Peyer's patch (tissue), 4 donors: ENCODE results near the gene ITGA8. TPM values are rescaled to one million over a fixed set of nuclear protein-coding genes. Genes with fewer than 3 reads are reported as not detected.
A peak's percentile ranks its signal among the peaks of the same experiment; 100 is the strongest.

ENCODE experiments used
- DNase-seq, 3 donors: peaks; one replicate each; pipeline ENCODE4 v3.0.0-alpha.2; 2017 to 2019
- H3K27ac ChIP-seq, 4 donors: fragments of 200-600 bp; sonication (generic); one replicate each; pipeline ENCODE4 v1.5.1; 2016 to 2019
- H3K27me3 ChIP-seq, 2 donors: fragments of 200-600 bp; sonication (generic); one replicate each; pipeline ENCODE4 v1.5.1; 2019
- H3K36me3 ChIP-seq, 3 donors: fragments of 200-600 bp; sonication (generic); one replicate each; pipeline ENCODE4 v1.5.1; 2016 to 2019
- H3K4me1 ChIP-seq, 4 donors: fragments of 200-600 bp; sonication (generic); one replicate each; pipeline ENCODE4 v1.5.1; 2016 to 2019
- H3K4me3 ChIP-seq, 4 donors: fragments of 200-600 bp; sonication (generic); 1 replicate in 3 of 4; 2 replicates in 1 of 4; pipeline ENCODE4 v1.5.1; 2016 to 2019; ENCODE audit warnings: mild to moderate bottlenecking in 1 of 4
- H3K9me3 ChIP-seq, 4 donors: fragments of 200-600 bp; sonication (generic); one replicate each; pipeline ENCODE4 v1.5.1; 2016 to 2019; ENCODE audit warnings: mild to moderate bottlenecking in 1 of 4
- POLR2A ChIP-seq, 2 donors: fragments of 450-650 bp; IDR thresholded peaks; one replicate each; pipeline ENCODE4 v1.5.1; 2017; ENCODE audit warnings: antibody characterized with exemption in 2 of 2, mild to moderate bottlenecking in 2 of 2, moderate library complexity in 2 of 2
- total RNA-seq, 4 donors: library from RNA; depleted of rRNA; stranded (reverse); fragments of >200 nt; gene quantifications; one replicate each; pipeline ENCODE4 v1.1.0, GENCODE V29; 2016
- TF ChIP-seq, protein P1 (sequence below), 6 experiments: fragments of 450-650 bp in 4 of 6; fragments of 200-600 bp in 2 of 6; sonication (generic) in 1 of 6; IDR thresholded peaks; one replicate each; pipeline ENCODE4 v1.5.1; 2017 to 2019; ENCODE audit warnings: antibody characterized with exemption in 6 of 6, mild to moderate bottlenecking in 3 of 6, moderate library complexity in 1 of 6

ITGA8 gene
- total RNA-seq, 4 donors from 2014 or later, result 2.4 to 13.2 (median 3.9) TPM

DNA sequence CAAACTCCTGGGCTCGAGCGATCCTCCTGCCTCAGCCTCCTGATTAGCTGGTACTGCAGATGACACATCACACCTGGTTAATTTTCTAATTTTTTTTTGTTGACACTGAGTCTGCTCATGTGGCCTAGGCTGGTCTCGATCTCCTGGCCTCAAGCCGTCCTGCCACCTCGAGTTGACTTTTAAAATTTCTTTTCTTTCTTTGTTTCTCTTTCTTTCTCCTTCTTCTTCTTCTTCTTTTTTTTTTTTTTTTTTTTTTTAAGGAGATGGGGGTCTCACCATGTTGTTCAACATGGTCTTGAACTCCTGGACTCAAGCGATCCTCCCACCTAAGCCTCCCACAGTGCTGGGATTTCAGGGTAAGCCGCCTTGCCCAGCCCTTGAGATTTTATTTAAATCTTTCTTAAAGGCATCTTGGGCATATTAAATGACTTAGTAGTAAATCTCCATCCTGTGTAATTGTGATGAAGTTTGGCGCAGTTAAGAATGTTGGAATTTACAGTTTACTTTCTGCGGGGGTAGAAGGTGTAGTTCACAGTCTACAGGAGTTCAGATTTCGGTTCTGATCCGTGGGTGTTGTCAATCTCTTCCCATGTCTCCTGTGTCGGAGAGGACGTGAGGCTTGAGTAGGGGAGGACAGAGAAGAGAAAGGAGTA lies 1.0 kb upstream of the ITGA8 start:
- H3K27me3 ChIP-seq, result peaks cover 0 to 4% of the 10 kb centered on the region in 2 donors
- no peak for DNase-seq
- no peaks in the 10 kb centered on the region for H3K9me3 ChIP-seq
- H3K4me1 ChIP-seq, result no peaks in the 10 kb centered on the region
- TF ChIP-seq, protein P1, sequence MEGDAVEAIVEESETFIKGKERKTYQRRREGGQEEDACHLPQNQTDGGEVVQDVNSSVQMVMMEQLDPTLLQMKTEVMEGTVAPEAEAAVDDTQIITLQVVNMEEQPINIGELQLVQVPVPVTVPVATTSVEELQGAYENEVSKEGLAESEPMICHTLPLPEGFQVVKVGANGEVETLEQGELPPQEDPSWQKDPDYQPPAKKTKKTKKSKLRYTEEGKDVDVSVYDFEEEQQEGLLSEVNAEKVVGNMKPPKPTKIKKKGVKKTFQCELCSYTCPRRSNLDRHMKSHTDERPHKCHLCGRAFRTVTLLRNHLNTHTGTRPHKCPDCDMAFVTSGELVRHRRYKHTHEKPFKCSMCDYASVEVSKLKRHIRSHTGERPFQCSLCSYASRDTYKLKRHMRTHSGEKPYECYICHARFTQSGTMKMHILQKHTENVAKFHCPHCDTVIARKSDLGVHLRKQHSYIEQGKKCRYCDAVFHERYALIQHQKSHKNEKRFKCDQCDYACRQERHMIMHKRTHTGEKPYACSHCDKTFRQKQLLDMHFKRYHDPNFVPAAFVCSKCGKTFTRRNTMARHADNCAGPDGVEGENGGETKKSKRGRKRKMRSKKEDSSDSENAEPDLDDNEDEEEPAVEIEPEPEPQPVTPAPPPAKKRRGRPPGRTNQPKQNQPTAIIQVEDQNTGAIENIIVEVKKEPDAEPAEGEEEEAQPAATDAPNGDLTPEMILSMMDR (IDR thresholded peaks at IDR 0.05), result no peak
- TF ChIP-seq POLR2A (IDR thresholded peaks at IDR 0.05), result no peak
- H3K27ac ChIP-seq, result no peak overlapping the region
- H3K36me3 ChIP-seq, result no peaks in the 10 kb centered on the region
- no peak overlapping the region for H3K4me3 ChIP-seq

DNA sequence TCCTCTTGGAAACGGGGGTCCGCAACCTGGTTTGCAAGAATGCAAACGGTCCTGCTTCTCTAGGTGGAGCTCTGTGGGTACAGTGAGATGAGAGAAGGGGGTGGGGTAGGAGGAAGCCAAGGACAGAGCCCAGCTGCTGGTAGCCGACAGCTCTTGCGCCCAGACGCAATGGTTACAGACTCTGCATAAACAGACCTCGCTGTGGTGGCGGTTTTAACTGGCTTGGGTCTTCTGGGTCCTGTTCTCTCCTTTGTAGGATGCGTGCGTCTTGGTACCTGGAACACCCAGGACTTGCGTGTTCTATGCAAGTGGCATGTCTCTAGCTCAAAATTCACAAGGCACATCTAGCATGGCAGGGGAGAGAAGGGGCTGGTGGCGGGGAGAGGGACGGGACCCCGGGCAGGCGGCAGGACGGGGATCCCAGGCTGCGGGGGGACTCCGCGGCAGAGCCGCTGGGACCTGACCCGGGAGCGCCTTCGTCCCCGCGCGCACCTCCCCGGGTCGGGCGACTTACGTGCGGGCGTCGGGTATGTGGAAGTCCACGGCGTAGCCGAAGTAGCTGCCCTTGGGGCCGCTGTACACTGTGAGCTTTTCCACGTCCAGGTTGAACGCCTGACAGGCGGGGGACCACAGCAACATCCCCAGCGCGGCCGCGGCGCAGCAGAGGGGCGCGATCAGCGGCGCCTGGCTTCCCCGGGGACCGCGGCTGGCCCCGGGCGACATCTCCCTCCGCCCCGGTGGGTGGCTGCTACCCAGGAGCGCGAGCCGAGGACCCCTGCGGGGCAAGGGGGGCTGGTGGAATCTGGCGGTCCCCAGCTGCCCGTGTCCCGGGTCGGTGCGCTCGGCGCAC lies 448 bp downstream of the ITGA8 start:
- Histone ChIP-seq H3K9me3 (no peaks in the 10 kb centered on the region), H3K4me1 (no peaks in the 10 kb centered on the region), H3K27me3 (peaks cover 0 to 4% of the 10 kb centered on the region in 2 donors), H3K27ac (peak overlapping the region; percentile 52 to 65 (median 58)), H3K36me3 (no peaks in the 10 kb centered on the region), H3K4me3 (peak overlapping the region; percentile 30 to 57 (median 45))
- no peak for TF ChIP-seq POLR2A (IDR thresholded peaks at IDR 0.05)
- TF ChIP-seq, protein P1 (IDR thresholded peaks at IDR 0.05), result no peak
- DNase-seq, result no peak

DNA sequence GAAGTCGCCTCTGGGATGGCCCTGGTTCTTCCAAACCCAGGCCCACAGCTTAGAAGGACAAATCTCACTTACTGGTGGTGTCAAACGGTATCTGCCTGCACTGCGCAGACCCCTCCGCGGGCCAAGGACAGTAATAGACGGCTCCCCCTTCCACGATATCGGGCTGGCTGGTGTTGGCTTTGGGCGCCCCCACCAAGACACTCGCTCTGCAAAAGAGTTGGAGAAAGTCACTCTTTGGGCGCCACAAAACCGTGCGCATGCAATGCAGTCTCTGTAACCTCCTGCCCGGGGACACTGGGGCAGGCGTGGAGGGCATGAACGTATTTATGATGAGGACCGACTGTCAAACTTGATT lies 1.1 kb downstream of the ITGA8 start:
- Histone ChIP-seq H3K9me3 (no peaks in the 10 kb centered on the region), H3K4me3 (peak overlapping the region; percentile 30 to 57 (median 45)), H3K27ac (peak overlapping the region in 2 of 4 donors; percentile 38 to 65), H3K27me3 (peaks cover 0 to 4% of the 10 kb centered on the region in 2 donors), H3K4me1 (no peaks in the 10 kb centered on the region), H3K36me3 (no peaks in the 10 kb centered on the region)
- TF ChIP-seq POLR2A (IDR thresholded peaks at IDR 0.05), result no peak
- TF ChIP-seq, protein P1 (IDR thresholded peaks at IDR 0.05), result no peak
- DNase-seq, result no peak

DNA sequence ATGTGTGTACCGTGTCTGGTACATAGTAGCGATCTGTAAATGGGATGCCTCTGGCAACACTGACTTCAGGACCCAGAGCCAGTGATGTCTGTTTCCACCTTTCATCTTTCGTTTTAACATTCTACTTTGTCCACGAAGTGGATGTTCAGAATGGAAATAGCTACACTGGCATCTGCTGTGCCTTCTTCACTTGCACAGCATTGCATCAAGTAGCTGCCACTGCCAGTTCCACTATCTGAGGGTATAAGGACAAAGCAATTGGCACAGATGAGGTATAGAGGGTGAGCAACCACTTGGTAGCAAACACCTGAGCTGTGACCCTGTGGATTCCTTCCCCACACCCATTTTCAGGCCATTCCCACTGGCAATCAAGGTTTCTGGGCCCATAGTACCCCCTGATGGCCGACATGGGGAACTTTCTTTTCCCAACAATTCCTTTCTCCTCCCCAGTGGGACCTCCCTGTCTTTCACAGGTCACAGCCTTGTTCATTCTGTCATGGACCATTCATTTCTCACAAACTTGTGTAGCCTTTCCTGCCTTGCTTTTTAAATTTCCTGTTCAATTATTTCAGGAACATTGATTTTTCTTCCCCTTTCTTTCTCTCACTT lies 4.0 kb downstream of the ITGA8 start:
- H3K27me3 ChIP-seq, result peaks cover 0 to 4% of the 10 kb centered on the region in 2 donors
- no peaks in the 10 kb centered on the region for H3K36me3 ChIP-seq
- H3K4me1 ChIP-seq, result no peaks in the 10 kb centered on the region
- TF ChIP-seq, protein P1 (IDR thresholded peaks at IDR 0.05), result peak in 3 of 6 experiments; percentile 9 to 29 (median 22)
- TF ChIP-seq POLR2A (IDR thresholded peaks at IDR 0.05), result no peak
- H3K27ac ChIP-seq, result no peak overlapping the region
- H3K4me3 ChIP-seq, result no peak overlapping the region
- H3K9me3 ChIP-seq, result no peaks in the 10 kb centered on the region
- DNase-seq, result no peak

DNA sequence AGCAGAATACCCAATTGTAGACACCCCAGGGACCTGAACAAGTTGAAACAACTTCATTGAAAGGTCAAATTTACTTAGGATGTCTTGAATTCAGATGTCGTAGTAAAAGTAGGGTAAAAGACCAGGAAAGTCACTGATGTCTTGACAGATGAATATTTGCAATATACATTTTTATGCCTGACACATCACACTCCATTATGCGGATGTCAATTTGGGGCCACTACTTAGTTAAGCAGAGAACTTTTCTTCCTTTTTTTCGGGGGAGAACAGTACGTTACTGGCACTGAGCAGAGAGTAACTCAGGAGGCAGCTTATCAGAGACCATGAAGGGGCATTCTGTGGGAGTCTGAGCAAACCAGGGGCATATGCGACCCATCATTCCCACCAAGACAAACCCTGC lies 4.9 kb downstream of the ITGA8 start:
- Histone ChIP-seq H3K27me3 (peaks cover 0 to 2% of the 10 kb centered on the region in 2 donors), H3K27ac (no peak overlapping the region), H3K4me3 (no peak overlapping the region), H3K36me3 (no peaks in the 10 kb centered on the region), H3K4me1 (no peaks in the 10 kb centered on the region), H3K9me3 (no peaks in the 10 kb centered on the region)
- no peak for DNase-seq
- TF ChIP-seq, protein P1 (IDR thresholded peaks at IDR 0.05), result no peak
- TF ChIP-seq POLR2A (IDR thresholded peaks at IDR 0.05), result no peak
